Spleen (tissue), 11 donors: Measurements from ENCODE around the gene MAP3K2. TPM values are rescaled to one million over a fixed set of nuclear protein-coding genes. Genes with fewer than 3 reads are reported as not detected.

ENCODE experiments used
- DNase-seq: peaks from one replicate; pipeline ENCODE4 v3.0.0-alpha.2; 2020
- H3K27ac ChIP-seq, 8 donors: fragments of 200-600 bp; sonication (generic) in 7 of 8; 1 replicate in 4 of 8; 2 replicates in 4 of 8; pipeline versions ENCODE4 v1.5.0 to v1.8.0; 2016 to 2021; ENCODE audit warnings: inconsistent platforms in 4 of 8, mild to moderate bottlenecking in 4 of 8, moderate library complexity in 1 of 8
- H3K27me3 ChIP-seq, 7 donors: fragments of 200-600 bp; sonication (generic) in 6 of 7; replicated peaks in 1 of 7; 1 replicate in 4 of 7; 2 replicates in 3 of 7; pipeline versions ENCODE4 v1.5.0 to v1.8.0; 2016 to 2021; ENCODE audit warnings: inconsistent platforms in 3 of 7, mild to moderate bottlenecking in 1 of 7
- H3K36me3 ChIP-seq, 6 donors: fragments of 200-600 bp; sonication (generic) in 5 of 6; 1 replicate in 4 of 6; 2 replicates in 2 of 6; pipeline versions ENCODE4 v1.5.0 to v1.8.0; 2016 to 2021; ENCODE audit warnings: inconsistent platforms in 2 of 6
- H3K4me1 ChIP-seq, 6 donors: fragments of 200-600 bp; sonication (generic) in 5 of 6; 1 replicate in 3 of 6; 2 replicates in 3 of 6; pipeline versions ENCODE4 v1.5.0 to v1.8.0; 2016 to 2021; ENCODE audit warnings: inconsistent platforms in 3 of 6
- H3K4me3 ChIP-seq, 8 donors: fragments of 200-600 bp; sonication (generic) in 7 of 8; 1 replicate in 4 of 8; 2 replicates in 4 of 8; pipeline versions ENCODE4 v1.5.0 to v1.8.0; 2016 to 2021; ENCODE audit warnings: inconsistent platforms in 4 of 8, mild to moderate bottlenecking in 4 of 8, moderate library complexity in 2 of 8
- H3K9me3 ChIP-seq, 8 donors: fragments of 200-600 bp; sonication (generic) in 7 of 8; 1 replicate in 4 of 8; 2 replicates in 4 of 8; pipeline versions ENCODE4 v1.5.0 to v1.8.0; 2016 to 2021; ENCODE audit warnings: inconsistent platforms in 4 of 8
- CTCF ChIP-seq, 11 experiments: fragments of 200-600 bp in 7 of 11; fragments of 450-650 bp in 4 of 11; sonication (generic) in 4 of 11; IDR thresholded peaks in 8 of 11; conservative IDR thresholded peaks in 3 of 11; 1 replicate in 7 of 11; 2 replicates in 4 of 11; pipeline versions ENCODE4 v1.4.0 to v1.8.0; 2016 to 2021; ENCODE audit warnings: antibody characterized with exemption in 11 of 11, inconsistent platforms in 4 of 11, mild to moderate bottlenecking in 1 of 11
- POLR2A ChIP-seq, 3 donors: fragments of 450-650 bp; IDR thresholded peaks; one replicate each; pipeline ENCODE4 v1.5.1; 2017; ENCODE audit warnings: antibody characterized with exemption in 3 of 3, mild to moderate bottlenecking in 1 of 3
- POLR2AphosphoS5 ChIP-seq, 3 donors: sonication (generic); formaldehyde crosslinking; IDR thresholded peaks; one replicate each; pipeline ENCODE4 v1.5.1; 2017; ENCODE audit warnings: antibody characterized with exemption in 3 of 3
- WGBS, 5 donors: extraction: QIAGEN DNeasy Blood & Tissue Kit in 3 of 5; methylation state at CpG; one replicate each; pipeline versions ENCODE4 v1.1.5 to v1.1.7; 2013 to 2018; 5-methylcytosine and 5-hydroxymethylcytosine counted together
- intact Hi-C: fragments of 100-400 bp; cut with DNase I; formaldehyde crosslinking; loops from one replicate; pipeline ENCODE4 v1.15.0; 2023; ENCODE audit warnings: low total_unique reads
- polyA plus RNA-seq, 3 donors: library from polyadenylated mRNA; stranded (reverse); fragments of 200-250 nt; gene quantifications; one replicate each; pipeline ENCODE4 v1.2.1, GENCODE V29; 2013
- total RNA-seq, 7 donors: library from RNA; depleted of rRNA in 3 of 7; stranded (reverse); fragments of >200 nt in 3 of 7; fragmentation: NEBNext Ultra II Directional in 4 of 7; extraction: Animal tissue kit (Norgen Biotek cat#: 25700) in 4 of 7; gene quantifications; one replicate each; pipeline versions ENCODE4 v1.1.0 to v1.2.1, GENCODE V29; 2016 to 2021
- donor health status: healthy with polysubstance abuse.
- donor health status: DM: no; HTN: no; CAD: no; lungs with moderate emphysema.
- donor health status: DM: no; HTN: no; CAD: no.
- donor health status: Bipolar disorder and iron deficiency.
- donor health status: healthy.
- donor health status: DM: no; HTN: no; CAD: no.
- donor health status: DM: yes; HTN: yes; CAD: no.

The MAP3K2 gene
- total and polyA plus RNA-seq, 10 donors = 6.5 to 83.9 (median 63.0) TPM

GRCh38 chr2:127384529-127384928 is 3.2 kb downstream of the MAP3K2 start:
- intact Hi-C loops = no loop called here
- Histone ChIP-seq H3K9me3 (no peaks in the 10 kb centered on the region), H3K4me3 (no peak overlapping the region), H3K27ac (peak overlapping the region in 1 of 8 donors; percentile 16), H3K36me3 (no peaks in the 10 kb centered on the region), H3K27me3 (no peaks in the 10 kb centered on the region), H3K4me1 (peaks cover 28 to 91% (median 64%) of the 10 kb centered on the region in 6 donors)
- DNase-seq = no peak
- 85 to 89% (median 88%) methylated on average over 6 of the region's 6 CpGs for WGBS, 5 donors
- TF ChIP-seq CTCF (IDR thresholded peaks at IDR 0.05 in 8 of 11, conservative IDR thresholded peaks at IDR 0.05 in 3 of 11) (no peak), POLR2AphosphoS5 (IDR thresholded peaks at IDR 0.05) (no peak)

- H3K4me1 ChIP-seq = peaks cover 20 to 92% (median 57%) of the 10 kb centered on the region in 6 donors
- intact Hi-C loops = no loop called here
- WGBS, 5 donors = 85 to 90% (median 88%) methylated on average over 3 of the region's 3 CpGs
- no peaks in the 10 kb centered on the region for H3K9me3 ChIP-seq
- H3K27ac ChIP-seq = no peak overlapping the region
- no peak for DNase-seq
- H3K36me3 ChIP-seq = no peaks in the 10 kb centered on the region
- no peak for TF ChIP-seq POLR2A (IDR thresholded peaks at IDR 0.05)
- no peak for TF ChIP-seq CTCF (IDR thresholded peaks at IDR 0.05 in 8 of 11, conservative IDR thresholded peaks at IDR 0.05 in 3 of 11)
- TF ChIP-seq POLR2AphosphoS5 (IDR thresholded peaks at IDR 0.05) = no peak
- H3K27me3 ChIP-seq = no peaks in the 10 kb centered on the region
- no peak overlapping the region for H3K4me3 ChIP-seq
Measured at GRCh38 chr2:127382831-127383230, 4.9 kb downstream of the MAP3K2 start.

GRCh38 chr2:127381762-127382161 is 6.0 kb downstream of the MAP3K2 start:
- peaks cover 0 to 4% (median 2%) of the 10 kb centered on the region in 8 donors for H3K9me3 ChIP-seq
- H3K4me1 ChIP-seq = peaks cover 19 to 97% (median 58%) of the 10 kb centered on the region in 6 donors
- no peak for TF ChIP-seq POLR2AphosphoS5 (IDR thresholded peaks at IDR 0.05)
- TF ChIP-seq CTCF (IDR thresholded peaks at IDR 0.05 in 8 of 11, conservative IDR thresholded peaks at IDR 0.05 in 3 of 11) = no peak
- TF ChIP-seq POLR2A (IDR thresholded peaks at IDR 0.05) = no peak
- no peak overlapping the region for H3K4me3 ChIP-seq
- no peak for DNase-seq
- intact Hi-C loops = no loop called here
- H3K27me3 ChIP-seq = no peaks in the 10 kb centered on the region
- WGBS, 5 donors = 77 to 82% (median 80%) methylated on average over 4 to 5 of the region's 5 CpGs
- H3K36me3 ChIP-seq = peaks cover 0 to 4% (median under 1%) of the 10 kb centered on the region in 6 donors
- no peak overlapping the region for H3K27ac ChIP-seq

- Histone ChIP-seq H3K9me3 (peaks cover 0 to 14% (median 11%) of the 10 kb centered on the region in 8 donors), H3K4me3 (no peak overlapping the region), H3K4me1 (peaks cover 11 to 78% (median 40%) of the 10 kb centered on the region in 6 donors), H3K27me3 (no peaks in the 10 kb centered on the region), H3K36me3 (peaks cover 0 to 11% (median 3%) of the 10 kb centered on the region in 6 donors), H3K27ac (no peak overlapping the region)
- TF ChIP-seq CTCF (IDR thresholded peaks at IDR 0.05 in 8 of 11, conservative IDR thresholded peaks at IDR 0.05 in 3 of 11) = no peak
- no peak for TF ChIP-seq POLR2A (IDR thresholded peaks at IDR 0.05)
- no peak for TF ChIP-seq POLR2AphosphoS5 (IDR thresholded peaks at IDR 0.05)
- intact Hi-C loops = no loop called here
- DNase-seq = no peak
- 84 to 91% (median 88%) methylated on average over 4 of the region's 4 CpGs for whole genome bisulfite sequencing, 5 donors
Measured at GRCh38 chr2:127379712-127380355, 7.9 kb downstream of the MAP3K2 start.
